GM19035 (cell line): ENCODE data around the gene ATG7.
"Not testable (repeated sequence)": the region's sequence is repeated elsewhere in the genome, so short reads cannot be mapped to it uniquely, and the experiment has no call there.

Experiments
- ATAC-seq: cut with Tn5 transposase; IDR thresholded peaks from one replicate; pipeline ENCODE4 v1.9.1; 2021; ENCODE audit not compliant: unreplicated experiment

Gene ATG7

GRCh38 chr3:11461226-11461625 is 189.0 kb downstream of the ATG7 start:
- ATAC-seq, result no peak

- not testable (repeated sequence) for ATAC-seq
Observed at GRCh38 chr3:11462673-11463072, 190.5 kb downstream of the ATG7 start.

GRCh38 chr3:11463591-11463990 is 191.4 kb downstream of the ATG7 start:
- ATAC-seq, result no peak

- ATAC-seq, result no peak
Observed at GRCh38 chr3:11464356-11464755, 192.2 kb downstream of the ATG7 start.

- ATAC-seq, result no peak
Observed at GRCh38 chr3:11465744-11466616, 193.8 kb downstream of the ATG7 start.

- ATAC-seq, result no peak
Observed at GRCh38 chr3:11467875-11468274, 195.7 kb downstream of the ATG7 start.

- ATAC-seq, result no peak
Observed at GRCh38 chr3:11470031-11470853, 198.0 kb downstream of the ATG7 start.

- no peak for ATAC-seq
Observed at GRCh38 chr3:11475324-11475723, 203.1 kb downstream of the ATG7 start.

- no peak for ATAC-seq
Observed at GRCh38 chr3:11476735-11477144, 204.5 kb downstream of the ATG7 start.

GRCh38 chr3:11477407-11477911 is 205.3 kb downstream of the ATG7 start:
- ATAC-seq, result no peak

GRCh38 chr3:11478167-11478566 is 206.0 kb downstream of the ATG7 start:
- ATAC-seq, result no peak

GRCh38 chr3:11479221-11479620 is 207.0 kb downstream of the ATG7 start:
- no peak for ATAC-seq

- ATAC-seq, result no peak
Observed at GRCh38 chr3:11480663-11481298, 208.6 kb downstream of the ATG7 start.

GRCh38 chr3:11481556-11481955 is 209.4 kb downstream of the ATG7 start:
- ATAC-seq, result no peak

GRCh38 chr3:11482021-11482420 is 209.8 kb downstream of the ATG7 start:
- ATAC-seq, result no peak

- not testable (repeated sequence) for ATAC-seq
Observed at GRCh38 chr3:11488356-11488755, 216.2 kb downstream of the ATG7 start.

GRCh38 chr3:11494131-11494916 is 222.1 kb downstream of the ATG7 start:
- no peak for ATAC-seq

GRCh38 chr3:11495948-11496557 is 223.9 kb downstream of the ATG7 start:
- no peak for ATAC-seq

- no peak for ATAC-seq
Observed at GRCh38 chr3:11498177-11498576, 226.0 kb downstream of the ATG7 start.

- ATAC-seq, result no peak
Observed at GRCh38 chr3:11498646-11499045, 226.4 kb downstream of the ATG7 start.
